ENCODE measurements around the gene RNF13.

DNA sequence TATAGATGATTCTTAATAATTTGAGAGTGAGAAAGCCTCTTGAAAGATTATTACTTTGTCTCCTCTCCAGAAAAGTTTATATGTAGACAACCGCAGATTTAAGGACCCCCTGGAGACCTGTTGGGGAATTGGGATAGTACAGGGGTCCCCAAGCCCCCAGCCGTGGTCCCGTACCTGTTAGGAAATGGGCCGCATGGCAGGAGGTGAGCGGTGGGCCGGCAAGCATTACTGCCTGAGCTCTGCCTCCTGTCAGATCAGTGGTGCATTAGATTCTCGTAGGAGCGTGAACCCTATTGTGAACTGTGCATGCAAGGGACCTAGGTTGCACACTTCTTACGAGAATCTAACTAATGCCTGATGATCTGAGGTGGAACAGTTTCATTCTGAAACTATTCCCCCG lies 79.4 kb downstream of the RNF13 start:
- TF ChIP-seq GATA3 (IDR thresholded peaks at IDR 0.05; ENCODE audit: low read depth, low read length) (no peak), GATA2 (IDR thresholded peaks at IDR 0.05; ENCODE audit: low read depth, low read length) (no peak)

Data from SH-SY5Y (cell line).